MCF 10A (cell line): Measurements from ENCODE around the gene FCHSD2. TPM values are rescaled to one million over a fixed set of nuclear protein-coding genes. Genes with fewer than 3 reads are reported as not detected.
A peak's percentile ranks its signal among the peaks of the same experiment; 100 is the strongest.

ENCODE experiments used
- BruUV-seq: library from RNA; stranded (reverse); fragments of 400-500 nt; replicated peaks from 2 replicates; lab custom pipeline; 2021; lab: Mats Ljungman, UMichigan
- CTCF ChIA-PET: fragments of 300-600 bp; sonication (Branson Sonifier 250); formaldehyde crosslinking; extraction: SDS; loops from one replicate; lab custom pipeline; 2021; ENCODE audit warnings: antibody characterized with exemption, inconsistent platforms; lab: Yijun Ruan, JAX
- POLR2A ChIA-PET: fragments of 300-600, 350-650 bp; sonication (Branson Sonifier 250); formaldehyde crosslinking; extraction: SDS; loops from one replicate; lab custom pipeline; 2020; ENCODE audit warnings: antibody characterized with exemption, inconsistent platforms; lab: Yijun Ruan, JAX
- DNase-seq: peaks from one replicate; pipeline ENCODE4 v3.0.0-alpha.2; 2018; ENCODE audit not compliant: unreplicated experiment
- H3K27ac Mint-ChIP-seq: one replicate; pipeline ENCODE4 v1.8.0; 2022; ENCODE audit warnings: mild to moderate bottlenecking, low read depth, mixed read lengths; ENCODE audit not compliant: unreplicated experiment
- H3K27me3 Mint-ChIP-seq: one replicate; pipeline ENCODE4 v1.8.0; 2022; ENCODE audit warnings: mixed read lengths; ENCODE audit not compliant: insufficient read depth, unreplicated experiment
- H3K36me3 Mint-ChIP-seq: one replicate; pipeline ENCODE4 v1.8.0; 2022; ENCODE audit warnings: mild to moderate bottlenecking, moderate library complexity, mixed read lengths; ENCODE audit not compliant: insufficient read depth, unreplicated experiment
- H3K4me1 Mint-ChIP-seq: one replicate; pipeline ENCODE4 v1.8.0; 2022; ENCODE audit warnings: mixed read lengths; ENCODE audit not compliant: insufficient read depth, unreplicated experiment
- H3K4me3 Mint-ChIP-seq: one replicate; pipeline ENCODE4 v1.8.0; 2022; ENCODE audit warnings: mild to moderate bottlenecking, moderate library complexity, mixed read lengths; ENCODE audit not compliant: unreplicated experiment
- H3K9me3 Mint-ChIP-seq: one replicate; pipeline ENCODE4 v1.8.0; 2022; ENCODE audit warnings: mixed read lengths; ENCODE audit not compliant: unreplicated experiment
- intact Hi-C: fragments of 100-400 bp; cut with micrococcal nuclease; formaldehyde crosslinking; loops from 2 replicates; pipeline ENCODE4 v1.14.1; 2022
- total RNA-seq: library from RNA; stranded (reverse); gene quantifications from 2 replicates; pipeline ENCODE4 v1.2.3, GENCODE V29; 2022
- TF ChIP-seq, protein P1 (sequence below): fragments of 200-600 bp; IDR thresholded peaks from one replicate; pipeline ENCODE4 v1.8.0; 2022; ENCODE audit warnings: antibody characterized with exemption, mild to moderate bottlenecking; ENCODE audit not compliant: unreplicated experiment

Gene FCHSD2
- total RNA-seq, 1 experiment from 2014 or later = 12.8 TPM

- CTCF ChIA-PET = no interaction called here
- no peaks in the 10 kb centered on the region for H3K4me1 Mint-ChIP-seq
- H3K27me3 Mint-ChIP-seq = no peaks in the 10 kb centered on the region
- no TSS peak for BruUV-seq
- TF ChIP-seq, protein P1, sequence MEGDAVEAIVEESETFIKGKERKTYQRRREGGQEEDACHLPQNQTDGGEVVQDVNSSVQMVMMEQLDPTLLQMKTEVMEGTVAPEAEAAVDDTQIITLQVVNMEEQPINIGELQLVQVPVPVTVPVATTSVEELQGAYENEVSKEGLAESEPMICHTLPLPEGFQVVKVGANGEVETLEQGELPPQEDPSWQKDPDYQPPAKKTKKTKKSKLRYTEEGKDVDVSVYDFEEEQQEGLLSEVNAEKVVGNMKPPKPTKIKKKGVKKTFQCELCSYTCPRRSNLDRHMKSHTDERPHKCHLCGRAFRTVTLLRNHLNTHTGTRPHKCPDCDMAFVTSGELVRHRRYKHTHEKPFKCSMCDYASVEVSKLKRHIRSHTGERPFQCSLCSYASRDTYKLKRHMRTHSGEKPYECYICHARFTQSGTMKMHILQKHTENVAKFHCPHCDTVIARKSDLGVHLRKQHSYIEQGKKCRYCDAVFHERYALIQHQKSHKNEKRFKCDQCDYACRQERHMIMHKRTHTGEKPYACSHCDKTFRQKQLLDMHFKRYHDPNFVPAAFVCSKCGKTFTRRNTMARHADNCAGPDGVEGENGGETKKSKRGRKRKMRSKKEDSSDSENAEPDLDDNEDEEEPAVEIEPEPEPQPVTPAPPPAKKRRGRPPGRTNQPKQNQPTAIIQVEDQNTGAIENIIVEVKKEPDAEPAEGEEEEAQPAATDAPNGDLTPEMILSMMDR = no peak
- no peaks in the 10 kb centered on the region for H3K36me3 Mint-ChIP-seq
- no peak overlapping the region for H3K4me3 Mint-ChIP-seq
- peak; percentile 5 for DNase-seq
- H3K27ac Mint-ChIP-seq = no peak overlapping the region
- intact Hi-C loops = no loop called here
- POLR2A ChIA-PET = no interaction called here
- no peaks in the 10 kb centered on the region for H3K9me3 Mint-ChIP-seq
Observed at GRCh38 chr11:73059915-73060314, 82.2 kb downstream of the FCHSD2 start.

GRCh38 chr11:73058989-73059674 lies 83.0 kb downstream of the FCHSD2 start:
- H3K36me3 Mint-ChIP-seq = no peaks in the 10 kb centered on the region
- TF ChIP-seq, protein P1 = no peak
- DNase-seq = no peak
- H3K9me3 Mint-ChIP-seq = no peaks in the 10 kb centered on the region
- H3K4me3 Mint-ChIP-seq = no peak overlapping the region
- ChIA-PET POLR2A (no interaction called here), CTCF (interaction anchor here (0.6 kb wide), 1 partner anchor 83 kb away, joined by 3 read pairs; the partner anchor contains the start of gene FCHSD2)
- no peaks in the 10 kb centered on the region for H3K27me3 Mint-ChIP-seq
- intact Hi-C loops = no loop called here
- no TSS peak for BruUV-seq
- no peaks in the 10 kb centered on the region for H3K4me1 Mint-ChIP-seq
- no peak overlapping the region for H3K27ac Mint-ChIP-seq

DNA sequence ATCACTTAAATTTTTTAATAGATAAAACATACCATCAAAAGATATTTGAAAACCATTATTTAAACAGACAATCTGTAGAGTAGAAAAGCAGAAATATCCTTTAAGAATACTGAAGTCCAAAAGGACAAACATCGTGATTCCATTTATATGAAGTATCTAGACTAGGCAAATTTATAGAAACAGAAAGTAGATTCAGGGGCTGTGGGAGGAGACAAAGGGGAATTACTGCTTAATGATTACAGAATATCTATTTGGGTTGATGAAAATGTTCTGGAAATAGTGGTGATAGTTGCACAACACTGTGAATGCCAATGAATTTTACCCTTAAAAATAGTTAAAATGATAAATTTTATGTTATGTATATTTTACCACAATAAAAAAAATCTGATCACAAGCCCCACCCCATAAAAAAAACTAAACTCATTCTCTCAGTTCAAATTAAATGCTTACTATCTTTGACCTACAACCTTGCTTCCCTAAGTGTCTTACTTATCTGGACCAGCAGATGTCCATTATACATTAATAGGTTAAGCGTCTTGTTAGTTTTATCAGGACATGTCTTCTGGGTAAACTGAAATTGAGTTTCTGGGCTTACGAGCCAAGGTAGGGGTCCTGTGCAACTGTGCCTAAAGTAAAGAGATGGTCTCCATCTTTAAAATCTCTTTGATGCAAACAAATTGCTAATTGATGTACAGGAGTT lies 86.3 kb downstream of the FCHSD2 start:
- Mint-ChIP-seq H3K9me3 (no peaks in the 10 kb centered on the region), H3K27me3 (no peaks in the 10 kb centered on the region), H3K4me3 (no peak overlapping the region), H3K4me1 (no peaks in the 10 kb centered on the region), H3K36me3 (no peaks in the 10 kb centered on the region), H3K27ac (peak overlapping the region; percentile 39)
- ChIA-PET CTCF (no interaction called here), POLR2A (no interaction called here)
- TF ChIP-seq, protein P1 = no peak
- no peak for DNase-seq
- intact Hi-C loops = no loop called here
- BruUV-seq = no TSS peak

DNA sequence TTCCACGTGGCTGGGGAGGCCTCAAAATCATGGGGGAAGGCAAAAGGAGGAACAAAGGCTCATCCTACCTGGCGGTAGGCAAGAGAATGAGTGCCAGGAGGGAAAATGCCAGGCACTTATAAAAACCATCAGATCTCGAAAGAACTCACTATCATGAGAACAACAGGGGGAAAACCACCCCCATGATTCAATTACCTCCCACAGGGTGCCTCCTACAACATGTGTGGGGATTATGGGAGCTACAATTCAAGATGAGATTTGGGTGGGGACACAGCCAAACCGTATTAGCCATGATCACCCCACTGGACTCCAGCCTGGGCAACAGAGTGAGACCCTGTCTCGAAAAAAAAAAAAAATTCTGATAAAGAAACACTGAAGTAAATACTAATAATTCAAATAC lies 87.1 kb downstream of the FCHSD2 start:
- no TSS peak for BruUV-seq
- POLR2A ChIA-PET = no interaction called here
- Mint-ChIP-seq H3K27ac (no peak overlapping the region), H3K27me3 (no peaks in the 10 kb centered on the region), H3K36me3 (no peaks in the 10 kb centered on the region), H3K9me3 (no peaks in the 10 kb centered on the region), H3K4me1 (no peaks in the 10 kb centered on the region), H3K4me3 (no peak overlapping the region)
- TF ChIP-seq, protein P1 = no peak
- intact Hi-C loops = no loop called here
- no peak for DNase-seq
- CTCF ChIA-PET = no interaction called here
